ENCODE data around the gene GPR108.

DNA sequence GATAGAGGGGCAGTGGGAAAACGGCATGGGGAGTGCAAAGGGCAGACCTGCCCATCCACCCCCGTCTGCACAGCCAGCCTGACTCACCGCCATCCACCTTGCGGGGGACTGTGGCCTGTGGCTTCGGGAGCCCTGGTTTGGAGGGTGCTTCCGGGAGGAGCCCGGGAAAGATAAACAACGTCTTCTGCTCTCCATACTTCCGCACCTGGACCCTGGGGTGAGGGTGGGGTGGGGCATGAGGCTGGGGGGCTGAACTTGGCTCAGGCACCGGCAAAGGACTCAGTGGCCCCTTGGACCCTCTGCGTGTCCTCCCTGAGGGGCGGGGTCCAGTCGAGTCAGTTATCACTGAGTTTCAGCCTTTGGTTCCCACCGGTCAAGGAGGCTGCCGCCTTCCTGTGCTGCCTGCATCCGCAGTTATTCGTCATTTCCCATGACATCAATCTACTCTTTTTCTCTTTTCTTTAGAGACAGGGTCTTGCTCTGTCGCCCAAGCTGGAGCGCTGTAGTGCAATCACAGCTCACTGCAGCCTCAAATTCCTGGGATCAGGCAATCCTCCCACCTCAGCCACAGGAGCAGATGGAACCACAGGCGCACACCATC, 3.2 kb downstream of the GPR108 start:
- TF ChIP-seq POLR2A (IDR thresholded peaks at IDR 0.05) (no peak), CTCF (IDR thresholded peaks at IDR 0.05) (no peak)
